ENCODE measurements around the gene LIMK2. TPM values are rescaled to one million over a fixed set of nuclear protein-coding genes. Genes with fewer than 3 reads are reported as not detected.
A peak's percentile ranks its signal among the peaks of the same experiment; 100 is the strongest.

Gene LIMK2
- total RNA-seq, 1 donor from 2014 or later, result 63.0 TPM

GRCh38 chr22:31271485-31271884 lies 59.4 kb downstream of the LIMK2 start:
- no peak overlapping the region for H3K4me3 ChIP-seq
- H3K27me3 ChIP-seq, result no peaks in the 10 kb centered on the region
- intact Hi-C loops (cut with DNase I), result no loop called here
- DNase-seq (no peak), ATAC-seq (no peak)
- no peaks in the 10 kb centered on the region for H3K9me3 ChIP-seq
- no peak overlapping the region for H3K27ac ChIP-seq
- TF ChIP-seq CTCF (IDR thresholded peaks at IDR 0.05), result no peak
- peaks cover 7% of the 10 kb centered on the region for H3K4me1 ChIP-seq
- peaks cover 73% of the 10 kb centered on the region for H3K36me3 ChIP-seq

GRCh38 chr22:31272522-31273446 lies 60.7 kb downstream of the LIMK2 start:
- peaks cover 7% of the 10 kb centered on the region for H3K4me1 ChIP-seq

GRCh38 chr22:31274017-31274416 lies 61.9 kb downstream of the LIMK2 start:
- peaks cover 13% of the 10 kb centered on the region for H3K4me1 ChIP-seq
- no peak overlapping the region for H3K4me3 ChIP-seq
- no peaks in the 10 kb centered on the region for H3K27me3 ChIP-seq
- intact Hi-C loops (cut with DNase I), result no loop called here
- ATAC-seq (peak; percentile 75), DNase-seq (no peak)
- no peak for TF ChIP-seq CTCF (IDR thresholded peaks at IDR 0.05)
- peak overlapping the region; percentile 36 for H3K27ac ChIP-seq
- H3K9me3 ChIP-seq, result no peaks in the 10 kb centered on the region
- peaks cover 69% of the 10 kb centered on the region for H3K36me3 ChIP-seq

More at GRCh38 chr22:31272522-31273446, 60.7 kb downstream of the LIMK2 start:
- Histone ChIP-seq H3K9me3 (no peaks in the 10 kb centered on the region), H3K4me3 (no peak overlapping the region), H3K27me3 (no peaks in the 10 kb centered on the region), H3K36me3 (peaks cover 71% of the 10 kb centered on the region), H3K27ac (peak overlapping the region; percentile 30)
- intact Hi-C loops (cut with DNase I), result no loop called here
- peak; percentile 70 for TF ChIP-seq CTCF (IDR thresholded peaks at IDR 0.05)
- ATAC-seq (peak; percentile 82), DNase-seq (no peak)

GRCh38 chr22:31275018-31275417 lies 62.9 kb downstream of the LIMK2 start:
- ATAC-seq (no peak), DNase-seq (no peak)
- Histone ChIP-seq H3K4me1 (peaks cover 13% of the 10 kb centered on the region), H3K4me3 (no peak overlapping the region), H3K27ac (peak overlapping the region; percentile 36), H3K27me3 (no peaks in the 10 kb centered on the region), H3K36me3 (peaks cover 79% of the 10 kb centered on the region), H3K9me3 (no peaks in the 10 kb centered on the region)
- no peak for TF ChIP-seq CTCF (IDR thresholded peaks at IDR 0.05)
- intact Hi-C loops (cut with DNase I), result no loop called here

GRCh38 chr22:31275576-31275975 lies 63.5 kb downstream of the LIMK2 start:
- no peak for TF ChIP-seq CTCF (IDR thresholded peaks at IDR 0.05)
- intact Hi-C loops (cut with DNase I), result no loop called here
- H3K4me1 ChIP-seq, result peaks cover 13% of the 10 kb centered on the region
- H3K4me3 ChIP-seq, result no peak overlapping the region
- peaks cover 84% of the 10 kb centered on the region for H3K36me3 ChIP-seq
- no peak overlapping the region for H3K27ac ChIP-seq
- ATAC-seq (no peak), DNase-seq (no peak)
- H3K9me3 ChIP-seq, result no peaks in the 10 kb centered on the region
- no peaks in the 10 kb centered on the region for H3K27me3 ChIP-seq
